Esophagus squamous epithelium (tissue), 4 donors: Measurements from ENCODE around the gene AFF3.

Experiments
- POLR2A ChIP-seq, 4 donors: fragments of 450-650 bp; IDR thresholded peaks; one replicate each; pipeline ENCODE4 v1.6.1; 2017; ENCODE audit warnings: antibody characterized with exemption in 4 of 4, mild to moderate bottlenecking in 4 of 4, moderate library complexity in 3 of 4
- TF ChIP-seq, protein P1 (sequence below), 6 experiments: fragments of 450-650 bp in 4 of 6; fragments of 200-600 bp in 2 of 6; sonication (generic) in 2 of 6; IDR thresholded peaks; one replicate each; pipeline ENCODE4 v1.5.1; 2016 to 2019; ENCODE audit warnings: antibody characterized with exemption in 6 of 6, mild to moderate bottlenecking in 4 of 6, moderate library complexity in 4 of 6

DNA sequence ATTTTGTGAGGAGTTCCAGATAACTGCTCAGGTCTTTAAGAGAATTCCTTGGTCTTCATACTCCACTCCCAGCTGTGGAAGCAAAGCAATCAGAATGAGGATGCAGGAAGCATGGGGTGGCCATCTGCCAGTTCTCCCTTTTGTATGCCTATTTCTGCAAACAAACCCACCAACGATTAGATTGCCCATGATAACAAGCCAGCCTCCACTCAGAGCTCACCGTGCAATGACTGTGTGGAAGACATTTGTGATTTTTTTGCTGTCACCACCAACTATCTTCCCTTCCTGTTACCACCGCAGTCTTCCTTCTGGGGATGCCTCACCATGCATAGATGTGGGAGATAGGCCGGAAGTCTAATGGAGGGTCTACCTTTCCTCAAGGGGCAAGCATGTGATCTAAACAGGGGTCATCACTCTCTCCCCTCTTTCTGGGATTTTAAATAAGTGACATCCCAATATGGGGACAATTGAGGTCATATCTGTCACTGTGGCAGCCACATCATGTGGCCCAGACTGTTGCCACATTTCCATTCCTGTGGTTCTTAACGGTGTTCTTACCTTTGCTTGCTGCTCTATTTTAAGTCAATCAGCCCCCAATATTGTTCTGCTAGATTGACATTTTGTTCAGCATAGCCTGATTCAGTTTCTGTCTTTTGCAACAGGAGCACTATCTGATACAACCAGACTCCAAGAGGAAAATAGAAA is 4.4 kb downstream of the AFF3 start:
- no peak for TF ChIP-seq POLR2A (IDR thresholded peaks at IDR 0.05)
- TF ChIP-seq, protein P1, sequence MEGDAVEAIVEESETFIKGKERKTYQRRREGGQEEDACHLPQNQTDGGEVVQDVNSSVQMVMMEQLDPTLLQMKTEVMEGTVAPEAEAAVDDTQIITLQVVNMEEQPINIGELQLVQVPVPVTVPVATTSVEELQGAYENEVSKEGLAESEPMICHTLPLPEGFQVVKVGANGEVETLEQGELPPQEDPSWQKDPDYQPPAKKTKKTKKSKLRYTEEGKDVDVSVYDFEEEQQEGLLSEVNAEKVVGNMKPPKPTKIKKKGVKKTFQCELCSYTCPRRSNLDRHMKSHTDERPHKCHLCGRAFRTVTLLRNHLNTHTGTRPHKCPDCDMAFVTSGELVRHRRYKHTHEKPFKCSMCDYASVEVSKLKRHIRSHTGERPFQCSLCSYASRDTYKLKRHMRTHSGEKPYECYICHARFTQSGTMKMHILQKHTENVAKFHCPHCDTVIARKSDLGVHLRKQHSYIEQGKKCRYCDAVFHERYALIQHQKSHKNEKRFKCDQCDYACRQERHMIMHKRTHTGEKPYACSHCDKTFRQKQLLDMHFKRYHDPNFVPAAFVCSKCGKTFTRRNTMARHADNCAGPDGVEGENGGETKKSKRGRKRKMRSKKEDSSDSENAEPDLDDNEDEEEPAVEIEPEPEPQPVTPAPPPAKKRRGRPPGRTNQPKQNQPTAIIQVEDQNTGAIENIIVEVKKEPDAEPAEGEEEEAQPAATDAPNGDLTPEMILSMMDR (IDR thresholded peaks at IDR 0.05) = no peak
